ENCODE data around the gene RBPJL. TPM values are rescaled to one million over a fixed set of nuclear protein-coding genes. Genes with fewer than 3 reads are reported as not detected.

The RBPJL gene
- total and polyA plus RNA-seq, 2 of the 13 experiments (the other 11 are each of a cell fraction or from before 2014, with no cell fraction given) = not detected

- TF ChIP-seq HNF1A (IDR thresholded peaks at IDR 0.05; ENCODE audit: low read depth) (no peak), HNF1A (CRISPR knock-in tag; IDR thresholded peaks at IDR 0.05; ENCODE audit: borderline replicate concordance) (0 out of 2 replicates have a peak, but pooled peaks have one; percentile 52), KDM1A (CRISPR knock-in tag; IDR thresholded peaks at IDR 0.05) (peak; percentile 48), SUZ12 (IDR thresholded peaks at IDR 0.05; ENCODE audit: low read depth, low read length) (no peak), NFRKB (IDR thresholded peaks at IDR 0.05) (no peak), SAFB2 (CRISPR knock-in tag; IDR thresholded peaks at IDR 0.05; ENCODE audit: borderline replicate concordance, low read depth) (peak; percentile 95; the same call in 1 of the 2 replicates), MXD3 (CRISPR knock-in tag; IDR thresholded peaks at IDR 0.05) (peak; percentile 87), PRDM4 (CRISPR knock-in tag; IDR thresholded peaks at IDR 0.05; ENCODE audit: borderline replicate concordance) (peak; percentile 66; the same call in 1 of the 2 replicates), ZSCAN21 (CRISPR knock-in tag; IDR thresholded peaks at IDR 0.05; ENCODE audit: borderline replicate concordance) (peak; percentile 62; the same call in 1 of the 2 replicates), ZNF446 (CRISPR knock-in tag; IDR thresholded peaks at IDR 0.05) (peak; percentile 94), SP2 (CRISPR knock-in tag; IDR thresholded peaks at IDR 0.05) (no peak), MTF1 (CRISPR knock-in tag; IDR thresholded peaks at IDR 0.05) (no peak), ZNF747 (CRISPR knock-in tag; IDR thresholded peaks at IDR 0.05; ENCODE audit: borderline replicate concordance) (peak; percentile 69), ZNF414 (CRISPR knock-in tag; IDR thresholded peaks at IDR 0.05) (peak; percentile 92; the same call in 1 of the 2 replicates), SNAI1 (CRISPR knock-in tag; IDR thresholded peaks at IDR 0.05; ENCODE audit: borderline replicate concordance) (no peak; the same call in 1 of the 2 replicates), NFIB (CRISPR knock-in tag; IDR thresholded peaks at IDR 0.05; ENCODE audit: borderline replicate concordance) (no peak), ZFY (CRISPR knock-in tag; IDR thresholded peaks at IDR 0.05) (peak; percentile 77), SPEN (CRISPR knock-in tag; IDR thresholded peaks at IDR 0.05; ENCODE audit: low read depth) (peak; percentile 74; the same call in 1 of the 2 replicates), HOXA3 (CRISPR knock-in tag; IDR thresholded peaks at IDR 0.05) (peak; percentile 70; the same call in 1 of the 2 replicates), HNRNPK (IDR thresholded peaks at IDR 0.05; ENCODE audit: low read depth, low read length, poor library complexity, severe bottlenecking) (peak; percentile 64), ZFP41 (CRISPR knock-in tag; IDR thresholded peaks at IDR 0.05; ENCODE audit: borderline replicate concordance) (no peak), RELA (CRISPR knock-in tag; IDR thresholded peaks at IDR 0.05) (peak; percentile 87; the same call in 1 of the 2 replicates)
Observed at GRCh38 chr20:45347936-45348778, 41.5 kb downstream of the RBPJL start, which contains the start of gene SDC4 (continued).

All from HepG2 (cell line).